ENCODE data around the gene TNFSF13. TPM values are rescaled to one million over a fixed set of nuclear protein-coding genes. Genes with fewer than 3 reads are reported as not detected.

TNFSF13 gene
- total and polyA plus RNA-seq, 2 of the 4 experiments (the other 2 are of a cell fraction): 1.3 TPM; not detected in 1

- TF ChIP-seq NFE2L2 (IDR thresholded peaks at IDR 0.05; ENCODE audit: low read depth, low read length): no peak
Measured at GRCh38 chr17:7515911-7516610, 42.5 kb upstream of the TNFSF13 start (continued).

GRCh38 chr17:7523033-7523432 is 35.5 kb upstream of the TNFSF13 start:
- no peak for TF ChIP-seq MAFK (IDR thresholded peaks at IDR 0.05; ENCODE audit: low read depth, low read length)
- TF ChIP-seq RCOR1 (IDR thresholded peaks at IDR 0.05; ENCODE audit: insufficient replicate concordance, low read length): no peak
- TF ChIP-seq RAD21 (IDR thresholded peaks at IDR 0.05; ENCODE audit: low read length): no peak
- TF ChIP-seq POLR2A (IDR thresholded peaks at IDR 0.05; ENCODE audit: low read depth, low read length): no peak
- no peak for TF ChIP-seq CEBPB (IDR thresholded peaks at IDR 0.05; ENCODE audit: low read depth, low read length)
- TF ChIP-seq CTCF (conservative IDR thresholded peaks at IDR 0.05; ENCODE audit: low read depth, low read length): peak; percentile 30
- no peak overlapping the region for H2BK15ac ChIP-seq (ENCODE audit: low read depth, low read length)
- intact Hi-C loops (cut with micrococcal nuclease): no loop called here
- ChIA-PET POLR2A (ENCODE audit: unreplicated experiment) (no interaction called here), CTCF (no interaction called here)
- ATAC-seq (ENCODE audit: low read depth) (no peak), DNase-seq (no peak)
- H2AK5ac ChIP-seq (ENCODE audit: low read depth, low read length): no peak overlapping the region
- no peak overlapping the region for H2BK120ac ChIP-seq (ENCODE audit: low read depth, low read length)
- in situ Hi-C loops (cut with MboI; ENCODE audit: low sequenced_read_pairs): no loop called here
- H3K14ac ChIP-seq (replicated peaks; ENCODE audit: low read depth, low read length): no peak overlapping the region
- no peaks in the 10 kb centered on the region for H4K20me1 ChIP-seq (ENCODE audit: insufficient read depth, low read length)
- peaks cover 7% of the 10 kb centered on the region; the same call in 1 of the 2 replicates for H3K9me3 ChIP-seq (ENCODE audit: control insufficient read depth, insufficient read depth, low read length)
- no peak overlapping the region for H2BK20ac ChIP-seq (ENCODE audit: low read depth, low read length)
- no peaks in the 10 kb centered on the region for H3K4me1 ChIP-seq (ENCODE audit: control insufficient read depth, insufficient read depth, low read length)
- dilution Hi-C loops (cut with HindIII; ENCODE audit: low sequenced_read_pairs, unreplicated experiment): no loop called here
- 0 out of 2 replicates have a peak, but pooled peaks cover 1% of the 10 kb centered on the region for H3K36me3 ChIP-seq (ENCODE audit: control insufficient read depth, insufficient read depth, low read length)
- no peak overlapping the region for H3K4me3 ChIP-seq (ENCODE audit: insufficient read depth, low read depth, low read length)
- no peak overlapping the region for H4K91ac ChIP-seq (ENCODE audit: insufficient read depth, low read depth, low read length)
- H2AK9ac ChIP-seq (replicated peaks; ENCODE audit: low read depth, low read length, poor library complexity): no peak overlapping the region
- no TSS peak for BruUV-seq (replicated peaks)
- no peaks in the 10 kb centered on the region for H3K27me3 ChIP-seq (ENCODE audit: control insufficient read depth, insufficient read depth, low read length)
- 17% methylated on average over 3 of the region's 10 CpGs; no CpG with 5 or more reads in 1 of the 2 experiments for WGBS, 2 experiments (ENCODE audit: extremely low coverage in 2 of 2, insufficient read length in 1 of 2)
- no peaks in the 10 kb centered on the region for H3K79me1 ChIP-seq (ENCODE audit: low read depth in 1 of 2, low read length in 2 of 2)
- no peak overlapping the region for H2BK5ac ChIP-seq (ENCODE audit: low read depth, low read length, poor library complexity, severe bottlenecking)
- H3K9me1 ChIP-seq (ENCODE audit: insufficient read depth, low read length): no peaks in the 10 kb centered on the region
- no peak overlapping the region for H4K5ac ChIP-seq (ENCODE audit: low read depth, low read length)
- H3K27ac ChIP-seq (ENCODE audit: insufficient read depth, low read length): no peak overlapping the region
- H3K18ac ChIP-seq (ENCODE audit: low read depth, low read length): no peak overlapping the region
- H3K56ac ChIP-seq (ENCODE audit: extremely low read depth, insufficient read depth, low read length): no peak overlapping the region
- no peak overlapping the region for H3K4me2 ChIP-seq (ENCODE audit: low read depth, low read length)
- no peak overlapping the region for H4K8ac ChIP-seq (ENCODE audit: low read depth in 2 of 2, low read length in 2 of 2)
- no peak overlapping the region for H3K9ac ChIP-seq (ENCODE audit: low read depth, low read length)
- no peak overlapping the region for H3K4ac ChIP-seq (ENCODE audit: low read depth, low read length)
- H2AFZ ChIP-seq (replicated peaks; ENCODE audit: low read length, poor library complexity): no peak overlapping the region
- H3K23ac ChIP-seq (ENCODE audit: low read depth, low read length): no peak overlapping the region

All from IMR-90 (cell line).